T-helper 1 cell (primary cell): ENCODE data around the gene EPC1.
"Not testable (repeated sequence)": the region's sequence is repeated elsewhere in the genome, so short reads cannot be mapped to it uniquely, and the experiment has no call there.

Experiments used
- DNase-seq, 5 donors: peaks; one replicate each; pipeline ENCODE4 v3.0.0-alpha.2; 2012 to 2020

Gene EPC1

GRCh38 chr10:32273336-32273735 lies 73.6 kb downstream of the EPC1 start:
- no peak for DNase-seq

- DNase-seq = no peak
Observed at GRCh38 chr10:32271617-32272016, 75.3 kb downstream of the EPC1 start.

GRCh38 chr10:32269343-32270100 lies 77.4 kb downstream of the EPC1 start:
- no peak for DNase-seq

GRCh38 chr10:32268788-32269187 lies 78.2 kb downstream of the EPC1 start:
- no peak for DNase-seq

GRCh38 chr10:32266979-32267378 lies 80.0 kb downstream of the EPC1 start:
- no peak for DNase-seq

- DNase-seq = no peak
Observed at GRCh38 chr10:32266566-32266965, 80.4 kb downstream of the EPC1 start.

GRCh38 chr10:32265756-32266155 lies 81.2 kb downstream of the EPC1 start:
- no peak for DNase-seq

- no peak for DNase-seq
Observed at GRCh38 chr10:32263300-32263699, 83.7 kb downstream of the EPC1 start.

GRCh38 chr10:32259551-32259950 lies 87.4 kb downstream of the EPC1 start:
- no peak for DNase-seq

GRCh38 chr10:32256613-32257437 lies 90.1 kb downstream of the EPC1 start:
- peak; percentile 14 to 73 (median 53) for DNase-seq

GRCh38 chr10:32253821-32254220 lies 93.1 kb downstream of the EPC1 start:
- DNase-seq = no peak

- DNase-seq = peak in 1 of 5 donors; percentile 16
Observed at GRCh38 chr10:32253276-32253675, 93.7 kb downstream of the EPC1 start.

- peak in 1 of 5 donors; percentile 15 for DNase-seq
Observed at GRCh38 chr10:32250489-32250888, 96.5 kb downstream of the EPC1 start.

GRCh38 chr10:32246685-32247084 lies 100.3 kb downstream of the EPC1 start:
- no peak for DNase-seq

- no peak for DNase-seq
Observed at GRCh38 chr10:32245760-32246159, 101.2 kb downstream of the EPC1 start.

GRCh38 chr10:32244421-32245207 lies 102.3 kb downstream of the EPC1 start:
- DNase-seq = peak in 1 of 5 donors; percentile 83

GRCh38 chr10:32244011-32244410 lies 102.9 kb downstream of the EPC1 start:
- no peak for DNase-seq

- no peak for DNase-seq
Observed at GRCh38 chr10:32241946-32242345, 105.0 kb downstream of the EPC1 start.

GRCh38 chr10:32240471-32240870 lies 106.5 kb downstream of the EPC1 start:
- DNase-seq = no peak

GRCh38 chr10:32239769-32240168 lies 107.2 kb downstream of the EPC1 start:
- DNase-seq = no peak

GRCh38 chr10:32237644-32238345 lies 109.2 kb downstream of the EPC1 start:
- no peak for DNase-seq

- DNase-seq = no peak
Observed at GRCh38 chr10:32234471-32234870, 112.5 kb downstream of the EPC1 start.

GRCh38 chr10:32233375-32233774 lies 113.6 kb downstream of the EPC1 start:
- DNase-seq = not testable (repeated sequence)
